Daoy (cell line): ENCODE data around the gene NTRK3. TPM values are rescaled to one million over a fixed set of nuclear protein-coding genes. Genes with fewer than 3 reads are reported as not detected.
A peak's percentile ranks its signal among the peaks of the same experiment; 100 is the strongest.

Source experiments
- DNase-seq: peaks from one replicate; pipeline ENCODE4 v3.0.0-alpha.2; 2015; ENCODE audit warnings: low read depth
- total RNA-seq: library from RNA; depleted of rRNA; stranded (reverse); fragments of >200 nt; shearing (Covaris generic); gene quantifications from 2 replicates; pipeline ENCODE4 v1.2.3, GENCODE V29; 2014

The NTRK3 gene
- total RNA-seq, 1 experiment from 2014 or later: 0.80 TPM

- DNase-seq: no peak
Observed at GRCh38 chr15:88029696-88030095, 226.8 kb downstream of the NTRK3 start.

- DNase-seq: peak; percentile 19
Observed at GRCh38 chr15:88028024-88028423, 228.5 kb downstream of the NTRK3 start.

- DNase-seq: no peak
Observed at GRCh38 chr15:88023914-88024313, 232.6 kb downstream of the NTRK3 start.

GRCh38 chr15:88022716-88023115, 233.8 kb downstream of the NTRK3 start:
- no peak for DNase-seq

- no peak for DNase-seq
Observed at GRCh38 chr15:88021601-88022000, 234.9 kb downstream of the NTRK3 start.

GRCh38 chr15:88020806-88021205, 235.7 kb downstream of the NTRK3 start:
- DNase-seq: no peak

- no peak for DNase-seq
Observed at GRCh38 chr15:88019656-88020055, 236.9 kb downstream of the NTRK3 start.

- DNase-seq: no peak
Observed at GRCh38 chr15:88018869-88019641, 237.5 kb downstream of the NTRK3 start.

- no peak for DNase-seq
Observed at GRCh38 chr15:88017753-88018152, 238.8 kb downstream of the NTRK3 start.

- no peak for DNase-seq
Observed at GRCh38 chr15:88016406-88016805, 240.1 kb downstream of the NTRK3 start.

- DNase-seq: no peak
Observed at GRCh38 chr15:88015228-88015860, 241.2 kb downstream of the NTRK3 start.

- DNase-seq: no peak
Observed at GRCh38 chr15:88014454-88015160, 241.9 kb downstream of the NTRK3 start.

GRCh38 chr15:88013111-88013510, 243.4 kb downstream of the NTRK3 start:
- DNase-seq: no peak

GRCh38 chr15:88012688-88013087, 243.9 kb downstream of the NTRK3 start:
- DNase-seq: no peak

GRCh38 chr15:88012233-88012632, 244.3 kb downstream of the NTRK3 start:
- DNase-seq: no peak

GRCh38 chr15:88011533-88011932, 245.0 kb downstream of the NTRK3 start:
- DNase-seq: no peak

GRCh38 chr15:88006146-88006545, 250.4 kb downstream of the NTRK3 start:
- DNase-seq: no peak

GRCh38 chr15:88004399-88004798, 252.1 kb downstream of the NTRK3 start:
- no peak for DNase-seq

- DNase-seq: no peak
Observed at GRCh38 chr15:88003541-88004327, 252.8 kb downstream of the NTRK3 start.

- DNase-seq: no peak
Observed at GRCh38 chr15:88002706-88003105, 253.8 kb downstream of the NTRK3 start.

- DNase-seq: no peak
Observed at GRCh38 chr15:87998630-87999029, 257.9 kb downstream of the NTRK3 start.

GRCh38 chr15:87986776-87987175, 269.8 kb downstream of the NTRK3 start:
- no peak for DNase-seq
